ENCODE data around the gene NAV3.

The NAV3 gene

DNA sequence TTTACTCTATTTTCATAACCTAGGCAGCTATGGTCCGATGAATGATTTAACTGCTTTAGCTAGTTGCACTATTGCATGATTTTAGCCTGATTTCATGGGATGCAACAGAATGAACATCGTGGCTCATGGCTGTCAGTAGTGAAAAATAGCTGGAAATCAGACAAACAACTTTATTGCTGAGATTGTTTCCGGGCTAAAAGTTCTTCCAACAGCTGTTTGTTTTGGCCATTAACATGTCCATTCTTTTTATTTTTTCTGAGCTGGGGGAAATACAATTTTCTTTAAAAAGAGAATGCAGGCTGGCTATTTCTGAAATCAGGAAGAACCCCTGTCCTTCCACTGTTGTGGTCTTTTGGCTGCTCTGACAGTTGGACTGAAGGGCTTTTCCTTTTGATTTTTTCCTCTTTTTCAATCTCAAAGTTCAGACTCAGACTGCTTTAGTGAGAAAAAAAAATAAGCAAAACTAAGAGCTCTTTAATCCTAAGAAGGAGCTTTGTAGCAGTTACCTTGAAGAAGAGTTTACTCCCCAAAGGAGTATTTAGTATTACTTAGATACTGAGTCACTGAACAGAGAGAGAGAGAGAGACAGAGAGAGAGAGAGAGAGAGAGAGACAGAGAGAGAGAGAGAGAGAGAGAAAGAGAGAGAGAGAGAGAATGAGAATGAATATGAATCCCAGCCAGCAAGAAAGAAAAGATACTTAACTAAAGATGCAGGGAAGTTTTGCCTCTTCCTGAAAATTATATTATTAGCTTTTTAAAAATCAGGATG lies at the start of gene NAV3:
TSS of gene NAV3 (plus strand) at position 312 of the 769 bp plus-strand sequence. CDS start 568 bp downstream, outside the sequence.
- no peak for DNase-seq (ENCODE audit: low read depth)

DNA sequence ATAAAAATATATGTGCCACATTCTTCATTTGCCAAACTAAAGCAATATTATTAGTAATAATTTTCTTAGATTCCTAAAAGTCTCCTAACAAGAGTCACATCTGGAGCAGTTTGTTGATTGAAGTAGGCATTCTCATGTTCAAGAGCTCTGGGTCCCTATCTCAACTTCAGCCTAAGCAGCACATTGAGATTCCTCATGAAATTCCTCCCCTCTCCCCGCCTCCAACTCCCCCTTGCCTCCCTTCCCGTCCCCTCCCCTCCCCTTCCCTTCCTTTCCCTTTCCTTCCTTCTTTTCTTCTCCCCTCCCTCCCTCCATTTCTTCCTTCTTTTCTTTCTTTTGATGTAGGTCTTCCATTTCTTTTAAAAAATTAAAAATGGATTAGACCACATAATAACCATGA lies 48.7 kb upstream of the NAV3 start:
- DNase-seq (ENCODE audit: low read depth): no peak

- DNase-seq (ENCODE audit: low read depth): no peak
These were observed 47.9 kb upstream of the NAV3 start for GRCh38 chr12:77782766-77783165.

GRCh38 chr12:77785211-77785610 lies 45.5 kb upstream of the NAV3 start:
- no peak for DNase-seq (ENCODE audit: low read depth)

GRCh38 chr12:77786675-77787074 lies 44.0 kb upstream of the NAV3 start:
- DNase-seq (ENCODE audit: low read depth): no peak

GRCh38 chr12:77788231-77789168 lies 42.2 kb upstream of the NAV3 start:
- no peak for DNase-seq (ENCODE audit: low read depth)

DNA sequence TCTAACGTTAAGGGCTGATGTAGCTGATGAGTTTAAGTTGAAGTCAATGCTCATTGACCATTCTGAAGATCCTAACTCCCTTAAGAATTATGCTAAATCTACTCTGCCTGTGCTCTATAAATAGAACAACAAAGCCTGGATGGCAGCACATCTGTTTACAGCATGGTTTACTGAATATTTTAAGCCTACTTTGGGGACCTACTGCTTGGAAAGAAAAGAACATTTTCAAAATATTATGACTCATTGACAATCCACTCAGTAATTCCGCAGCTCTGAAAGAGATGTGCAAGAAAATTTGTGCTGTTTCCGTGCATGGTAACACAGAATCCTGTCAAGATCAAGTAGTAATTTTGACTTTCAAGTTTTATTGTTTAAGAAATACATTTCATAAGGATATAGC lies 35.0 kb upstream of the NAV3 start:
- DNase-seq (ENCODE audit: low read depth): no peak

GRCh38 chr12:77796775-77797174 lies 33.9 kb upstream of the NAV3 start:
- no peak for DNase-seq (ENCODE audit: low read depth)

GRCh38 chr12:77800501-77800900 lies 30.2 kb upstream of the NAV3 start:
- DNase-seq (ENCODE audit: low read depth): no peak

DNA sequence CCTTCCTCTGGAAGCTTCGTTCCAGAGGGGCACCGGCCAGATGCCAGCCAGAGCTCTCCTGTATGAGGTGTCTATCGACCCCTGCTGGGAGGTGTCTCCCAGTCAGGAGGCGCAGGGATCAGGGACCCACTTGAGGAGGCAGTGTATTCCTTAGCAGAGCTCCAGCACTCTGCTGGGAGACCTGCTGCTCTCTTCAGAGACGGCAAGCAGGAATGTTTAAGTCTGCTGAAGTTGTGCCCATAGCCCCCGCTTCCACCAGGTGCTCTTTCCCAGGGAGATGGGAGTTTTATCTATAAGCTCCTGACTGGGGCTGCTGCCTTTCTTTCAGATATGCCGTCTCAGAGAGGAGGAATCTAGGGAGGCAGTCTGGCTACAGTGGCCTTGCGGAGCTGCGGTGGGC lies 22.2 kb upstream of the NAV3 start:
- DNase-seq (ENCODE audit: low read depth): no peak

- DNase-seq (ENCODE audit: low read depth): no peak
These were observed 17.1 kb upstream of the NAV3 start for GRCh38 chr12:77813558-77813957.

DNA sequence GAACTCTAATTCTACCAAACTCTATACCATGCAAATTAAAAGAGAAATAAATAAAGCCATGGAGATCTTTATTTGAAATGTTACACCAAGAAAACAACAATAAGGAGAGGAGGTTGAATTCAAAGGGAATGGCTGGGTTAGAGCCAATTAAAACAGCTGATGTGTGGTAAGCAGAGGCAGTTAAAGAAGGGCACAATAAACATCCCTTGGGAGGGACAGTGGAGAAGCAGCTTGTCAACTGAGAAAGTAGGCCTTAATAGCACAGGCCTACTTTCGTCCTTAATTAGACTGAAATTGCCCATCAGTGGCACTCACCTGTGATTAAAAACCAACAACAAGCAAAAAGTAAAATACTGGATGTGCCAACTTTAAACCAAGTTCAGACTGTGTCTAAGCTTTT lies 16.3 kb upstream of the NAV3 start:
- no peak for DNase-seq (ENCODE audit: low read depth)

GRCh38 chr12:77816196-77816595 lies 14.5 kb upstream of the NAV3 start:
- DNase-seq (ENCODE audit: low read depth): no peak

GRCh38 chr12:77817276-77817675 lies 13.4 kb upstream of the NAV3 start:
- DNase-seq (ENCODE audit: low read depth): no peak

DNA sequence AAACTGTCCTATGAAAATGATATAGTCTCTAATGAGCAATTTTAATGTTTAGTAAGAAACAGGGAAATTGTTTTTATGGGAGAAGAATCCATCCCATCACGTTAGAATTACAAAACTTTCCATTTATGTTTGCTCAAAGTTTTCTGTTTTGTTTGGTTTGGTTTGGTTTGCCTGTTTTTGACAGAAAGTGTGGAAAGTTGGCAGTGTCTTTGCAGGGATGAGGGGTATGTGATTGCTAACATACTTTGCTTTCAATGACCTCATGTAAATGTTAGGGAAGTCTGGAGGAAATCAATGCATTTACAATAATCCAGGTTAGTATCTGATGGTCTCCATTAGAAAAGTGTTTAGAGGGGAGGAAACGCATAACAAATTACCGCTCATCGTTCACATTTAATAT lies 12.3 kb upstream of the NAV3 start:
- DNase-seq (ENCODE audit: low read depth): no peak

- no peak for DNase-seq (ENCODE audit: low read depth)
These were observed 8.9 kb upstream of the NAV3 start for GRCh38 chr12:77821699-77822203.

DNA sequence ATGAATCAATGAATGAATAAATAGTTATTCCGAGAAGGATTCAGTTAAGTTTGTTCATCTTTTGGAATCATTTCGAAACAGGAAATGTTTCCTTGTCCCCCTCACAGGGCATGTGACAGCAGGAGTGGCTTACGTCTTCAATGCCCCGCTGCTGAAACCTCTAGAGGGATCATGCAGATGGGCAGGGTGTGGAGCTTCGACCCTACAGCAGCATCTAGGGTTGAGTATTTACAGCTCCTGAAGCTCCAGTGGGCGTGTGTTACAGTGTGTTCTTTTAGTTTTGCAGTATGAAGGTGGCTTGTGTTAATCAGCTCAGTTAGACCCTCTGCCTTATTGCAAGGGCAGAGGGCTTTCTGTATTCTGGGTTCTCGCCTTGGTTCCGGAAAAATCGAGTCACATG lies 2.6 kb downstream of the NAV3 start:
- no peak for DNase-seq (ENCODE audit: low read depth)

DNA sequence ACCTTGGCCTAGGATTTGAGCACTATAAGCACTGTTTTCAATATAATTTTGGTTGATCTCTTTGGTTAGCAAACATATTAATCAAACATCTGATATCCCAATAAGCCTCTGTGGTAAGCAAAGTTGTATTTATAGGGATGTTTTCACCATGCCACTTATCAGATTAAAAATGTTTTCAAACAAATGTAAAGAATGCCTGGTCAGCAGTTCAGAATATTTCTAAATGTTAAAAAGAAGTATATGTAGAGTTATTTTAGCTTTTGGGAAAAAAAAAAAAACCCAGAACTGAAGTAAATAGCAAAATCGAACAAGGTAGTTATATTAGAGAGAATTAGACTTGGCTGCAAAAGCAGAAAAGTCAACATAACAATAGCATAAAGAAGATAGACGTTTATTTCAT lies 3.9 kb downstream of the NAV3 start:
- DNase-seq (ENCODE audit: low read depth): no peak

- DNase-seq (ENCODE audit: low read depth): no peak
These were observed 5.3 kb downstream of the NAV3 start for GRCh38 chr12:77835969-77836368.

GRCh38 chr12:77837876-77838291 lies 7.2 kb downstream of the NAV3 start:
- no peak for DNase-seq (ENCODE audit: low read depth)

DNA sequence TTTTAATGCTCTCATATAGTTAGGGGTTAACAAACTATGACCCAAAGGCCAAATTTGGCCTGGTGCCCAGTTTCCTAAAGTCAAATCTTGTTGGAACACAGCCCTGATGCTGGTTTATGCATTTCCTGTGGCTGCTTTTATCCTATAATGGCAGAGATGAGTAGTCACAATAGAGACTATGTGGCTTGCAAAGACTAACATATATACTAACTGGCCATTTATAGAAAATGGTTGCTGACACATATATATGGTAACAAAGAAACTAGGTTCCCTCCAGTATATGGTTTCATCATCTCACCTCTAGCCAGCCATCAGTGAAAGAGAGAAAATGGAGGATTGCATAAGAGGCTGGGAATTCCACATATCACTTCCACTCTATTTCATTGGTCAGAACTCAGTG lies 10.8 kb downstream of the NAV3 start:
- DNase-seq (ENCODE audit: low read depth): no peak

DNA sequence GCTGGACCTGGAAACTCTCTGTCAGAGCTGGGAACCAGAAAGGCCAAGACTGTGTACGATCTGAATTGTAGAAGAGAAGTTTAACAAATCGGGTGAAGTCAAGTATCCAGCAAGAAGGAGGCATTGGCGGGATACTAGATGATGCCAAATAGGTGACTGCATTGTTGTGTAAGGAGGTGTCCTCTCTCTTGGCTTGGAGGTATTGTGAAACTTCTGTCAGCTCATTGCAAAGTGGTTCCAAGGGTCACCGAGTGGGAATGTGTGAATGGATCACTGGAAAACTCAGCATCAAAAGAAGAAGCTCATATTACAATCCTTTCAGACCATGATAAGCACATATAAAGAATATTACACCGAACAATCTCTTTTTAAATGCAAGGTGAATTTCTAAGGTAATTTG lies 11.7 kb downstream of the NAV3 start:
- DNase-seq (ENCODE audit: low read depth): no peak

DNA sequence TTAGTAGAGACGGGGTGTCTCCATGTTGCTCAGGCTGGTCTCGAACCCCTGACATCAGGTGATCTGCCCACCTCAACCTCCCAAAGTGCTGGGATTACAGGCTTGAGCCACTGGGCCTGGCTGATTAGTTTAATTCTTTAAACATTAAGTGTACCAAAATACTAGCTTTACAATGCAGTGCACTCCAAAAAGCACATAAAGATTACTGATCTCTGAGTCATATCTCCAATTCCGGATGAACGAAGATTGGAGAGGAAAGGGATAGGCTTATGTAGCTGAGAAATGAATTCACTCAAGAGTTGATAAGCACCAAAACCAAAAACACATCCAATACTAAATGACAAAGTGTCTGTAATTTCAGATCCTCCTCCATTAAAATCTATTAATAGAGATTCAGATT lies 15.1 kb downstream of the NAV3 start:
- no peak for DNase-seq (ENCODE audit: low read depth)
